ENCODE measurements around the gene NOP14.

- TF ChIP-seq POLR2A (IDR thresholded peaks at IDR 0.05), result no peak
- TF ChIP-seq CTCF (IDR thresholded peaks at IDR 0.05), result no peak
- no peak for TF ChIP-seq POLR2AphosphoS5 (IDR thresholded peaks at IDR 0.05)
Observed at GRCh38 chr4:2964706-2965258, 1.6 kb upstream of the NOP14 start.

Data from breast epithelium (tissue), 3 donors.